ENCODE results near the gene KIAA0825.

KIAA0825 gene

DNA sequence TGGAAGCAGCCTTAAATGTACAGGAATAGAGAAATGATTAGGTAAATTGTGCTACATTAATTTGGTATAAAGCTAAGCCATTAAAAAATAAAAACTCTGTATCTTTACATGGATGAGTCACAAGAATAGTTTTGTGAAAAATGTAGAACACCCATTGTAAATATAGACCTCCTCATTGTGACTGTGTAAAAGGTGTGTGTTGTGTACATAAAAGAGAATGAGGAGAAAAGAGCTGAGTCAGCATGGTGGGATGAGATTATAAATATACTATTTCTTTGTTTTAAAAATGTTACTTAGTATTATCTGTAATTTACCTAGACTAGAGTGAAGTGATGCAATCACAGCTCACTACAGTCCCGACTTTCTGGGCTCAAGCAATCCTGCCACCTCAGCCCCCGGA, 250.5 kb downstream of the KIAA0825 start:
- TF ChIP-seq, protein P1, sequence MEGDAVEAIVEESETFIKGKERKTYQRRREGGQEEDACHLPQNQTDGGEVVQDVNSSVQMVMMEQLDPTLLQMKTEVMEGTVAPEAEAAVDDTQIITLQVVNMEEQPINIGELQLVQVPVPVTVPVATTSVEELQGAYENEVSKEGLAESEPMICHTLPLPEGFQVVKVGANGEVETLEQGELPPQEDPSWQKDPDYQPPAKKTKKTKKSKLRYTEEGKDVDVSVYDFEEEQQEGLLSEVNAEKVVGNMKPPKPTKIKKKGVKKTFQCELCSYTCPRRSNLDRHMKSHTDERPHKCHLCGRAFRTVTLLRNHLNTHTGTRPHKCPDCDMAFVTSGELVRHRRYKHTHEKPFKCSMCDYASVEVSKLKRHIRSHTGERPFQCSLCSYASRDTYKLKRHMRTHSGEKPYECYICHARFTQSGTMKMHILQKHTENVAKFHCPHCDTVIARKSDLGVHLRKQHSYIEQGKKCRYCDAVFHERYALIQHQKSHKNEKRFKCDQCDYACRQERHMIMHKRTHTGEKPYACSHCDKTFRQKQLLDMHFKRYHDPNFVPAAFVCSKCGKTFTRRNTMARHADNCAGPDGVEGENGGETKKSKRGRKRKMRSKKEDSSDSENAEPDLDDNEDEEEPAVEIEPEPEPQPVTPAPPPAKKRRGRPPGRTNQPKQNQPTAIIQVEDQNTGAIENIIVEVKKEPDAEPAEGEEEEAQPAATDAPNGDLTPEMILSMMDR (IDR thresholded peaks at IDR 0.05), result no peak
- Mint-ChIP-seq H3K27ac (no peak overlapping the region), H3K9me3 (peaks cover 4% of the 10 kb centered on the region), H3K4me1 (no peaks in the 10 kb centered on the region), H3K36me3 (ENCODE audit: low read depth) (no peaks in the 10 kb centered on the region), H3K27me3 (ENCODE audit: low read depth, poor library complexity) (no peaks in the 10 kb centered on the region), H3K4me3 (no peak overlapping the region)
- DNase-seq, result no peak

DNA sequence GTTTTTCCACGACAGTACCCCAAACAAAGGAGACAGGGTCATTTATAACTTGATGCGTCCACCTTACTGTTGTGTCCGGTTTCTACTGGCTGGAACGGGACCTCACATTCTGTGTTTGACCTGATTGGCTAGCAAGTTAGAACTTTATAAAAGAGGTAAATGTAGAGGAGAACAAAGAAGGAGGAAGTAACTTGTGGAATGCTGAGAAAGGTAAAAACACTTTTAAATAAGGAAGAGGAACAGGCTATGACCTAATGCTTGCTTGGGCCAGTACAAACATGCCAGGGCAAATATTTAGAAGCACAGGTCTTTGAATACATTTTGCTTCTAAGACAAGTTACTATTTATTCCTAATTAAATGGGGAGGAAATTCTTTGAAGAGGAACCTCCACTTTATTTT, 251.6 kb downstream of the KIAA0825 start:
- H3K36me3 Mint-ChIP-seq (ENCODE audit: low read depth), result no peaks in the 10 kb centered on the region
- no peak for DNase-seq
- TF ChIP-seq, protein P1 (IDR thresholded peaks at IDR 0.05), result no peak
- H3K9me3 Mint-ChIP-seq, result peaks cover 4% of the 10 kb centered on the region
- H3K4me3 Mint-ChIP-seq, result no peak overlapping the region
- H3K27ac Mint-ChIP-seq, result no peak overlapping the region
- no peaks in the 10 kb centered on the region for H3K27me3 Mint-ChIP-seq (ENCODE audit: low read depth, poor library complexity)
- no peaks in the 10 kb centered on the region for H3K4me1 Mint-ChIP-seq

DNA sequence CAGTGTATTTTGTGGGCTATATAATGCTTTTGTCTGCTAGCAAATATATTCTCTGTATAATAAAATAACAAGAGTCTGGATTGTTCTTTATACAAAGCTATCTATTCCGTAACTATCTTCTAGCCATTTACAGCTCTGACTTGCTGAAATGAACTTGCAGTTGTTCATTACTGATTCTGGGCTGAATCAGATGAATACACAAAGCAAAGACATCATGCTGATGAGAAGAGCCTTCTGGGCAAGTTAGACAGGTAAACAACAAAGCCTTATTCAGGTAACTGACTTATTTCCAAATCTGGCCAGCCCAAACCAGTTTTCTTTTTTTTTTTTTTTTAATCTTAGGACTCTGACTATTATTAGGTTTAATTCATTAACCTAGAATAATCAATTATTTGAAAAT, 255.5 kb downstream of the KIAA0825 start:
- TF ChIP-seq, protein P1 (IDR thresholded peaks at IDR 0.05), result no peak
- no peak overlapping the region for H3K4me3 Mint-ChIP-seq
- no peak overlapping the region for H3K27ac Mint-ChIP-seq
- H3K36me3 Mint-ChIP-seq (ENCODE audit: low read depth), result no peaks in the 10 kb centered on the region
- H3K4me1 Mint-ChIP-seq, result no peaks in the 10 kb centered on the region
- no peaks in the 10 kb centered on the region for H3K27me3 Mint-ChIP-seq (ENCODE audit: low read depth, poor library complexity)
- peaks cover 4% of the 10 kb centered on the region for H3K9me3 Mint-ChIP-seq
- DNase-seq, result no peak

DNA sequence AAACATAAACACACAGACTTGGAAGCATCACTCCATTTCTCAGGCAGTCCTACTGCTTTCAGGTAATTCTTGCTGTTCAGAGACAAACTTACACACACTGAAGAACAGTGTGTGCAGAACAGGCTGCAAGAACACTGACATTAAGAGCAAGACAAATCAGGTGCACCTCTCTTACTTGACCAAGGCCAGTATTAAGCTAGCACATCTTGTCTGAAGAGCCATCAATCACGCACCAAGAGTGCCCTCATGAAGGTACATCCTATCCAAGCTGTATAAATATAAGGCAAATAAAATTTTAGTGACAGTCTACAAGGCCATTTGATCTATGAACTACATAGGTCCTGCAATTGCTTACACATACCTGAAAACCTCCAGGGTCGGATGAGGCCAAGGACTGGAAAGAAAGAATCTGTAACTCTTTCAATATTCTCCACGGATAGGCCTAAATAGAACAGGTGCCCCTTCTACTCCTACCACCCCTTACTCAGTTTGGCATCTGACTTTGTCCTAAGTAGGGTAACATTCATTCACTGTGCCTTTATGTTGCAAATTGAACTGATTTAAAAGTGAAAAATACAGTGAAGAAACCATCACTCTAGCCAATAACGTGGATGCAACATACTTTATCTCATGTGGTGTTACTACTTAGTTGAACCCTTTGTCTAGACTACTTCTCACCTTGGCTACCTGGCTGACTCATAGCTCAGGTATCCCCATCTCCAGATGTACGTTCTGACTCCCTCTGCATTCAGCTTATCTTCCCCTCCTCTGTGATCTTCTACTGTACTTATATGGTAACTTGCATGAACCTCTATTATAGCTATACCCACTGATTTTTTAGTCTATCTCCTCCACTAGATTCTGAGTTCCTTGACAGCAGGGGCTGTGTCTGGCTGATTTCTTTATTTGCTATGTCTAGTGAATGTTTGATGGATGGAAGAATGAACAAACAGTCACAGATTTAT, 256.3 kb downstream of the KIAA0825 start:
- Mint-ChIP-seq H3K27ac (no peak overlapping the region), H3K9me3 (peaks cover 4% of the 10 kb centered on the region), H3K36me3 (ENCODE audit: low read depth) (no peaks in the 10 kb centered on the region), H3K4me3 (no peak overlapping the region), H3K27me3 (ENCODE audit: low read depth, poor library complexity) (no peaks in the 10 kb centered on the region), H3K4me1 (no peaks in the 10 kb centered on the region)
- TF ChIP-seq, protein P1 (IDR thresholded peaks at IDR 0.05), result no peak
- DNase-seq, result no peak

DNA sequence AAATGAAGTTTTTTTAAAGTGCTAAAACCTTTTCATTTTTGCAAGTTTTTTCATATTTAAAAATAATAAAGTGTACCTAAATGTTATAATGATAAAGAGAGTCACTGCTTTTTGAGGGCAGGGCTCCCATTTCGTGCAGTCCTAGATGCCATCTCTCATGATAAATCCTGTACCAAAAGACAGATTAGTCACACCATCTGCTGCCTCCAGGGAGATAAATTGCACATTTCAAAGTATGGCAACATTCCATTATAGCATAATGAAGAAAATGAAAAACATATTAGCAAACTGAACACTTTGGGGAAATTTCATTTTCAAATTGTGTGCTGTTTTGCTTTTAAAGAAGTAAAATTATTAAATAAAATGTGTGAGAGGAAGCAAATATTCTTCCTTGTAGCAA, 257.2 kb downstream of the KIAA0825 start:
- H3K4me1 Mint-ChIP-seq, result no peaks in the 10 kb centered on the region
- H3K27ac Mint-ChIP-seq, result no peak overlapping the region
- no peaks in the 10 kb centered on the region for H3K27me3 Mint-ChIP-seq (ENCODE audit: low read depth, poor library complexity)
- H3K4me3 Mint-ChIP-seq, result no peak overlapping the region
- no peak for DNase-seq
- TF ChIP-seq, protein P1 (IDR thresholded peaks at IDR 0.05), result no peak
- peaks cover 4% of the 10 kb centered on the region for H3K9me3 Mint-ChIP-seq
- no peaks in the 10 kb centered on the region for H3K36me3 Mint-ChIP-seq (ENCODE audit: low read depth)
